Measurements from ENCODE around the gene ORC2.
A peak's percentile ranks its signal among the peaks of the same experiment; 100 is the strongest.
"Not testable (repeated sequence)": the region's sequence is repeated elsewhere in the genome, so short reads cannot be mapped to it uniquely, and the experiment has no call there.

ORC2 gene

DNA sequence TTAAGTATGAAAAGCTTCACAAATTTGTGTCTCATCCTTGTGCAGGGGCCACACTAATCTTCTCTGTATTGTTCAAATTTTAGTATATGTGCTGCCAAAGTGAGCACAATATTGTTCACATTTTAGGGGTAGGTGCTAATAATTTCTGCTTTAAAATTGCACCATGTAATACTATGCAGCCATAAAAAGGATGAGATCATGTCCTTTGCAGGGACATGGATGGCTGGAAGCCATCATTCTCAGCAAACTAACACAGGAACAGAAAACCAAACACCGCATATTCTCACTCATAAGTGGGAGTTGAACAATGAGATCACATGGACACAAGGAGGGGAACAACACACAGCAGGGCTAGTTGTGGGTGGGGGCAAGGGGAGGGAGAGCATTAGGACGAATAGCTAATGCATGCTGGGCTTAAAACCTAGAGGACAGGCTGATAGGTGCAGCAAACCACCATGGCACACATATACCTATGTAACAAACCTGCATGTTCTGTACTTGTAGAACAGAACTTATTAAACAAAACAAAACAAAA is 81.7 kb downstream of the ORC2 start:
- H3K4me3 ChIP-seq (ENCODE audit: low read length); H3K27me3 ChIP-seq (replicated peaks; ENCODE audit: control insufficient read depth, insufficient read depth, low read length); H3K9me3 ChIP-seq (ENCODE audit: control insufficient read depth, low read length); H3K9ac ChIP-seq (ENCODE audit: low read length); H3K4me1 ChIP-seq (ENCODE audit: control insufficient read depth, insufficient read depth, low read length); DNase-seq (ENCODE audit: low read depth): not testable (repeated sequence)
- H3K36me3 ChIP-seq (ENCODE audit: control insufficient read depth, insufficient read depth, low read length, severe bottlenecking) = peaks cover 69% of the 10 kb centered on the region

DNA sequence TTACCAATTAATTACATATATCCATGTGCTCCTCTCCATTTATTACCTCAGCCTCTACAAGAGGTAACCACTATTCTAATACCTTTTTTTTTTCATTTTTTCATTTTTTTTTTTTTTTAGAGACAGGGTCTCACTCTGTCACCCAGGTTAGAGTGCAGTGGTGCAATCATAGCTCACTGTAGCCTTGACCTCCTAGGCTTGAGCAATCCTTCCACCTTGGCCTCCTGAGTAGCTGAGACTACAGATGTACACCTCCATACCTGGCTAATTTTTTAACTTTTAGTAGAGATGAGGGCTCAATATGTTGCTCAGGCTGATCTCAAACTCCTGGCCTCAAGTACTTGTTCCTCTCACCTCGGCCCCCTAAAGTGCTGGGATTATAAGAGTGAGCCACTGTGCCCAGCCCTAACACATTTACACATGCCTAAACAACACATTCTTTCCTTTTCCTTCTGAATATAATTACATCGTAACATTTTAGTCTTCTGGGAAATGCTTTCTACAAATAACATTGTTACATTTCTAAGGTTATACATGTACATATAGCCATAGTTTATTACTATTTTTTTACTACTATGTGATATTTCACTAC is 85.1 kb downstream of the ORC2 start:
- no peaks in the 10 kb centered on the region for H3K4me1 ChIP-seq (ENCODE audit: control insufficient read depth, insufficient read depth, low read length)
- no peak overlapping the region for H3K4me3 ChIP-seq (ENCODE audit: low read length)
- H3K27me3 ChIP-seq (replicated peaks; ENCODE audit: control insufficient read depth, insufficient read depth, low read length) = no peaks in the 10 kb centered on the region
- no peaks in the 10 kb centered on the region for H3K9me3 ChIP-seq (ENCODE audit: control insufficient read depth, low read length)
- DNase-seq (ENCODE audit: low read depth) = no peak
- peaks cover 77% of the 10 kb centered on the region for H3K36me3 ChIP-seq (ENCODE audit: control insufficient read depth, insufficient read depth, low read length, severe bottlenecking)
- no peak overlapping the region for H3K9ac ChIP-seq (ENCODE audit: low read length)

GRCh38 chr2:200877443-200877842 is 86.0 kb downstream of the ORC2 start:
- H3K9ac ChIP-seq (ENCODE audit: low read length) = no peak overlapping the region
- H3K36me3 ChIP-seq (ENCODE audit: control insufficient read depth, insufficient read depth, low read length, severe bottlenecking) = peaks cover 76% of the 10 kb centered on the region
- H3K4me3 ChIP-seq (ENCODE audit: low read length) = no peak overlapping the region
- H3K4me1 ChIP-seq (ENCODE audit: control insufficient read depth, insufficient read depth, low read length) = no peaks in the 10 kb centered on the region
- no peaks in the 10 kb centered on the region for H3K27me3 ChIP-seq (replicated peaks; ENCODE audit: control insufficient read depth, insufficient read depth, low read length)
- H3K9me3 ChIP-seq (ENCODE audit: control insufficient read depth, low read length) = no peaks in the 10 kb centered on the region
- DNase-seq (ENCODE audit: low read depth) = no peak

- H3K9ac ChIP-seq (ENCODE audit: low read length) = no peak overlapping the region
- no peak for DNase-seq (ENCODE audit: low read depth)
- no peaks in the 10 kb centered on the region for H3K27me3 ChIP-seq (replicated peaks; ENCODE audit: control insufficient read depth, insufficient read depth, low read length)
- no peaks in the 10 kb centered on the region for H3K9me3 ChIP-seq (ENCODE audit: control insufficient read depth, low read length)
- no peaks in the 10 kb centered on the region for H3K4me1 ChIP-seq (ENCODE audit: control insufficient read depth, insufficient read depth, low read length)
- H3K36me3 ChIP-seq (ENCODE audit: control insufficient read depth, insufficient read depth, low read length, severe bottlenecking) = peaks cover 67% of the 10 kb centered on the region
- H3K4me3 ChIP-seq (ENCODE audit: low read length) = no peak overlapping the region
These were observed 89.9 kb downstream of the ORC2 start for GRCh38 chr2:200873560-200873959.

GRCh38 chr2:200871151-200871550 is 92.3 kb downstream of the ORC2 start:
- H3K4me1 ChIP-seq (ENCODE audit: control insufficient read depth, insufficient read depth, low read length) = peaks cover 11% of the 10 kb centered on the region
- no peaks in the 10 kb centered on the region for H3K9me3 ChIP-seq (ENCODE audit: control insufficient read depth, low read length)
- DNase-seq (ENCODE audit: low read depth) = peak; percentile 31
- no peak overlapping the region for H3K9ac ChIP-seq (ENCODE audit: low read length)
- H3K36me3 ChIP-seq (ENCODE audit: control insufficient read depth, insufficient read depth, low read length, severe bottlenecking) = peaks cover 44% of the 10 kb centered on the region
- no peaks in the 10 kb centered on the region for H3K27me3 ChIP-seq (replicated peaks; ENCODE audit: control insufficient read depth, insufficient read depth, low read length)
- H3K4me3 ChIP-seq (ENCODE audit: low read length) = no peak overlapping the region

- no peak overlapping the region for H3K4me3 ChIP-seq (ENCODE audit: low read length)
- no peak for DNase-seq (ENCODE audit: low read depth)
- no peaks in the 10 kb centered on the region for H3K9me3 ChIP-seq (ENCODE audit: control insufficient read depth, low read length)
These were observed 94.4 kb downstream of the ORC2 start for GRCh38 chr2:200869014-200869413.

DNA sequence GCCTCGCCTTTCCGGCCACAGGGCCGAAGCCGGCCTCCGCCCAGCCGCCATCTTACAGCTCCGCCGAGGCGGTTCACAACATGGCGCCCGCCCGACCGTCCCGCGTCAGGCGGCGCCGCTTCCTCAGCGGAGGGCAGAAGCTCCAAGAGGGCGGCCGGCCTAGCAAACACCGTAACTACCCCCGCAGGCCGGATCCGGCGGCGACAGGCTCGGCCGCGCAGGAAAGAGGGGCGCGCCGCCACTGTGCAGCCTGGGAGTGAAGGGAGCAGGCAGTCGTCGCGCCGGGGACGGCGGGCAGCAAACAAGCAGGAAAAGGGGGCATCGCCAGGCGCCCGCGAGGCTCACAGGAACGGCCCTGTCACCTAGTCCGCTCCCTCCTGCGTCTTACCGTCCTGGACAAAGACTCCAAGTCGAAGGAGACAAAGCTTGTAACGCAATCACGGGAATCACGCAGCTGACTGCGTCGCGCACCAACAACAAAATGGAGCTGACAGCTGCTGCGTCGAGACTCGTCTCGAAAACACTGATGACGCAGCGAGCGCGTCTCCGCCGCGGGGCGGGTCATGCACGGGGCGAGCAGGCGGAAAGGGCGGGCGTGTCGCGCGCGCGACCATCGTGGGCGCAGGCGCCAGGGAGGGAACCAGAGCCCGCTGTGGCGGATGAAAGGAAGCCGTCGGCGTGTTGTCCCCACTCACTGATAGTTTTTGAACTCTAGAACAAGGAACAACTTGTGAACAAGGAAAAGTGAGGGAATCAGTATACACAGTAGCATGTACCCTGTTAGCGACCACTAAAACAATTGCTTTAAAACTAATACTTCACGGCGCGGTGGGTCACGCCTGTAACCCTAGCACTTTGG is 99.1 kb downstream of the ORC2 start, which contains the start of gene CLK1:
CLK1 (minus strand) TSS at position 483 of the 859 bp plus-strand sequence. CDS start 2,796 bp downstream, outside the sequence.
- H3K27me3 ChIP-seq (replicated peaks; ENCODE audit: control insufficient read depth, insufficient read depth, low read length) = no peaks in the 10 kb centered on the region

More at GRCh38 chr2:200869014-200869413, 94.4 kb downstream of the ORC2 start:
- H3K9ac ChIP-seq (ENCODE audit: low read length) = no peak overlapping the region
- peaks cover 26% of the 10 kb centered on the region for H3K36me3 ChIP-seq (ENCODE audit: control insufficient read depth, insufficient read depth, low read length, severe bottlenecking)
- H3K27me3 ChIP-seq (replicated peaks; ENCODE audit: control insufficient read depth, insufficient read depth, low read length) = no peaks in the 10 kb centered on the region
- H3K4me1 ChIP-seq (ENCODE audit: control insufficient read depth, insufficient read depth, low read length) = peaks cover 15% of the 10 kb centered on the region

DNA sequence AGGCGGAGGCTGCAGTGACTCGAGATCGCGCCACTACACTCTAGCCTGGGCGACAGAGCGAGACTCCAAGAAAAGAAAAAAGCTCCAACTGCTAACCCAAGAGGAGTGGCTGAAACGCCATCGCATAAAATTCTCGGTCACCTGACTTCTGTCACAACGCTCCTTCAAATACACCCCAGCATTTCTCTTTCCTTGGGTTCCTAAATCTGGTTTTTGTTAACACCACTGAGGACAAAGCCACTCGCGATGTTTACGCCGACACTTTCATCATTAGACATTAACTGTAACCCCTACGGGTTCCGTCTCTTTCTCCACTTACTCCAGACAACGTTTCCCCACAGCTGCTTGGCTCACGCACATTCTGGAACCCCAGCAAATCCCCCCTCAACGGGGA is 99.7 kb downstream of the ORC2 start:
- Histone ChIP-seq H3K4me1 (ENCODE audit: control insufficient read depth, insufficient read depth, low read length) (peaks cover 46% of the 10 kb centered on the region), H3K36me3 (ENCODE audit: control insufficient read depth, insufficient read depth, low read length, severe bottlenecking) (peaks cover 20% of the 10 kb centered on the region), H3K4me3 (ENCODE audit: low read length) (peak overlapping the region; percentile 100), H3K27me3 (replicated peaks; ENCODE audit: control insufficient read depth, insufficient read depth, low read length) (no peaks in the 10 kb centered on the region), H3K9ac (ENCODE audit: low read length) (peak overlapping the region; percentile 100), H3K9me3 (ENCODE audit: control insufficient read depth, low read length) (no peaks in the 10 kb centered on the region)
- no peak for DNase-seq (ENCODE audit: low read depth)

More for the DNA sequence above, 99.1 kb downstream of the ORC2 start, which contains the start of gene CLK1:
- peaks cover 40% of the 10 kb centered on the region for H3K4me1 ChIP-seq (ENCODE audit: control insufficient read depth, insufficient read depth, low read length)
- no peaks in the 10 kb centered on the region for H3K9me3 ChIP-seq (ENCODE audit: control insufficient read depth, low read length)
- peaks cover 14% of the 10 kb centered on the region for H3K36me3 ChIP-seq (ENCODE audit: control insufficient read depth, insufficient read depth, low read length, severe bottlenecking)
- peak; percentile 98 for DNase-seq (ENCODE audit: low read depth)
- peak within 1 kb of the TSS; percentile 100 for H3K4me3 ChIP-seq (ENCODE audit: low read length)
- H3K9ac ChIP-seq (ENCODE audit: low read length) = peak within 1 kb of the TSS; percentile 100

DNA sequence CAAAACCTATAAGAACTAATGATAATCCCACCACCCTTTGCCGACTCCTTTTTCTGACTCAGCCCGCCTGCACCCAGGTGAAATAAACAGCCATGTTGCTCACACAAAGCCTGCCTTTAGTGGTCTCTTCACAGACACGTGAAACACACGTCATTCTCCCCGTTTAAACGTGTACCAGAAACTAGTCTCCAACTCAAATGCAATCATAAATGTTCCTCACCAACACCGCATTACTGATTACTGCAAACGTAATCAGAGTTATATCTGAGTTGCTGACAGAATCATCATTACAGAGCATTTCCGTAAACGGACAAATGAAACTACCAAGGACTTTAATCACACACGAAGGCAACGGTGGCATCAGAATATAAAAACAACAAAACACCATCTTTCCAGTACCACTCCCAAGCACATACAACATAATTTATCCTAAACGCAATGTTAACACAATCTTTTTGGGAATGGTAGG is 100.9 kb downstream of the ORC2 start:
- peak; percentile 81 for DNase-seq (ENCODE audit: low read depth)
- Histone ChIP-seq H3K36me3 (ENCODE audit: control insufficient read depth, insufficient read depth, low read length, severe bottlenecking) (peaks cover 32% of the 10 kb centered on the region), H3K4me1 (ENCODE audit: control insufficient read depth, insufficient read depth, low read length) (peaks cover 54% of the 10 kb centered on the region), H3K9ac (ENCODE audit: low read length) (peak overlapping the region; percentile 100), H3K9me3 (ENCODE audit: control insufficient read depth, low read length) (no peaks in the 10 kb centered on the region), H3K27me3 (replicated peaks; ENCODE audit: control insufficient read depth, insufficient read depth, low read length) (no peaks in the 10 kb centered on the region), H3K4me3 (ENCODE audit: low read length) (peak overlapping the region; percentile 100)

DNA sequence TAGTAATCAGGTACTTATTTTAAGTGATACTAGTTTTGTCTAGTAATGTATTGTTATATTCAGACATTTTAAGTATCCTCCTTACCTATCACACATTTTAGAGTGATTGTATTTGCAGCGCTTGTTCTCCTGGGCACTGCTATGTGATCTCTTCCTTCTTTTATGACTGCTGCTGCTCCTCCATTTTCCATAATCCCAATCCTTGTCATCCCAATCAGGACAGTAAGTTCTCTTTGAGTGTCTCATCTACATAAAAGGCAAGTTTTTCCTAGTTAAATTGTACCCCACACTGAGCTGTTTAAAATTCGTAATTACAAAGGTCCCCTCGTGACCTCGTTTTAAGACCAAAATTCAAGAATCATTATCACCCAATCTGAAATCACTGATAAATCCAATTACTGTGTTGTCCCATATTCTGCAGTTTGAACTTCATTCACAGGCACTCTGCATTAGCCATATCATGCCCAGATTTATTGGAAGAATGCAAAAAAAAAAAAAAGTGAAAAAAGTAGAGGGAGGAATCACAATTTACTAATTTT is 101.8 kb downstream of the ORC2 start:
- peak overlapping the region; percentile 100 for H3K9ac ChIP-seq (ENCODE audit: low read length)
- peak; percentile 8 for DNase-seq (ENCODE audit: low read depth)
- no peaks in the 10 kb centered on the region for H3K9me3 ChIP-seq (ENCODE audit: control insufficient read depth, low read length)
- peaks cover 46% of the 10 kb centered on the region for H3K4me1 ChIP-seq (ENCODE audit: control insufficient read depth, insufficient read depth, low read length)
- H3K36me3 ChIP-seq (ENCODE audit: control insufficient read depth, insufficient read depth, low read length, severe bottlenecking) = peaks cover 41% of the 10 kb centered on the region
- no peaks in the 10 kb centered on the region for H3K27me3 ChIP-seq (replicated peaks; ENCODE audit: control insufficient read depth, insufficient read depth, low read length)
- H3K4me3 ChIP-seq (ENCODE audit: low read length) = peak overlapping the region; percentile 100

Data from adipocyte (in vitro differentiated cells).